ENCODE data around the gene NTN5.

GRCh38 chr19:48669903-48670668 lies 2.7 kb downstream of the NTN5 start:
- TF ChIP-seq EZH2 (IDR thresholded peaks at IDR 0.05; ENCODE audit: borderline replicate concordance, low read length) (no peak), CTCF (IDR thresholded peaks at IDR 0.05; ENCODE audit: low read length) (no peak)
